Panc1 (cell line): ENCODE results near the gene PLEKHG5. TPM values are rescaled to one million over a fixed set of nuclear protein-coding genes. Genes with fewer than 3 reads are reported as not detected.

Experiments used
- ATAC-seq: fragments of 200-7000 bp; cut with Tn5 transposase; 2 replicates; pipeline ENCODE4 v1.9.1; 2020; ENCODE audit warnings: mild to moderate bottlenecking, moderate library complexity
- BruUV-seq: library from RNA; stranded (reverse); fragments of 400-500 nt; replicated peaks from 2 replicates; lab custom pipeline; 2021; lab: Mats Ljungman, UMichigan
- CTCF ChIA-PET: fragments of 300-600 bp; sonication (Branson Sonifier 250); formaldehyde crosslinking; loops from one replicate; lab custom pipeline; 2022; ENCODE audit warnings: antibody characterized with exemption; lab: Charles Lee
- POLR2A ChIA-PET: fragments of 300-600 bp; sonication (Branson Sonifier 250); formaldehyde crosslinking; loops from one replicate; lab custom pipeline; 2022; ENCODE audit warnings: antibody characterized with exemption; lab: Charles Lee
- DNase-seq: peaks from one replicate; pipeline ENCODE4 v3.0.0-alpha.2; 2010; ENCODE audit warnings: low read depth, low spot score
- H3K27ac ChIP-seq: 2 replicates; pipeline ENCODE4 v1.5.1; 2011; ENCODE audit warnings: mild to moderate bottlenecking, low read length, inconsistent platforms
- H3K27me3 ChIP-seq: fragments of 200-500 bp; sonication (Bioruptor generic); 2 replicates; pipeline ENCODE4 v1.6.0; 2014; ENCODE audit warnings: low read length, inconsistent platforms; ENCODE audit not compliant: control insufficient read depth, insufficient read depth
- H3K36me3 ChIP-seq: fragments of 200-500 bp; sonication (Bioruptor generic); 2 replicates; pipeline ENCODE4 v1.5.1; 2014; ENCODE audit warnings: inconsistent platforms, mild to moderate bottlenecking, low read length, moderate library complexity; ENCODE audit not compliant: control insufficient read depth, insufficient read depth
- H3K4me1 ChIP-seq: 2 replicates; pipeline ENCODE4 v1.5.1; 2011; ENCODE audit warnings: inconsistent platforms, mild to moderate bottlenecking, low read length, moderate library complexity; ENCODE audit not compliant: control insufficient read depth, insufficient read depth
- H3K4me3 ChIP-seq, 2 experiments: 2 replicates each; pipeline ENCODE4 v1.5.1; 2011 to 2012; ENCODE audit warnings: low read depth in 2 of 2, low read length in 2 of 2, mild to moderate bottlenecking in 2 of 2, inconsistent platforms in 1 of 2, moderate library complexity in 1 of 2
- H3K9me3 ChIP-seq: fragments of 200-500 bp; sonication (Bioruptor generic); 2 replicates; pipeline ENCODE4 v1.5.1; 2014; ENCODE audit warnings: low read depth, mild to moderate bottlenecking, inconsistent platforms, low read length, moderate library complexity; ENCODE audit not compliant: control insufficient read depth, insufficient read depth
- CTCF ChIP-seq: fragments of 450-650 bp; IDR thresholded peaks from 2 replicates; pipeline ENCODE4 v1.5.1; 2017; ENCODE audit warnings: mild to moderate bottlenecking
- POLR2AphosphoS5 ChIP-seq: IDR thresholded peaks from 2 replicates; pipeline ENCODE4 v1.6.1; 2012; ENCODE audit warnings: mild to moderate bottlenecking, low read depth, low read length, moderate library complexity
- REST ChIP-seq, 2 experiments: IDR thresholded peaks; 2 replicates each; pipeline ENCODE4 v1.6.1; 2011 to 2012; ENCODE audit warnings: low read depth in 2 of 2, control low read depth in 1 of 2, low read length in 1 of 2, mild to moderate bottlenecking in 1 of 2, moderate library complexity in 1 of 2; ENCODE audit not compliant: insufficient read depth in 1 of 2
- SIN3A ChIP-seq: IDR thresholded peaks from 2 replicates; pipeline ENCODE4 v1.6.1; 2012; ENCODE audit warnings: low read depth, mild to moderate bottlenecking, low read length, moderate library complexity, borderline replicate concordance; ENCODE audit not compliant: insufficient read depth
- TCF7L2 ChIP-seq: IDR thresholded peaks from 2 replicates; pipeline ENCODE4 v1.6.1; 2011; ENCODE audit warnings: mild to moderate bottlenecking, low read depth, low read length, inconsistent platforms
- in situ Hi-C: cut with HindIII; loops from 2 replicates; pipeline ENCODE4 v1.10.0; 2016; ENCODE audit warnings: low sequenced_read_pairs, low pct_unique_long_range_greater_than_20kb
- intact Hi-C: fragments of 100-400 bp; cut with micrococcal nuclease; formaldehyde crosslinking; loops from one replicate; pipeline ENCODE4 v1.10.0; 2022; ENCODE audit not compliant: unreplicated experiment
- total RNA-seq: library from RNA; stranded (reverse); gene quantifications from one replicate; pipeline ENCODE4 v1.2.1, GENCODE V29; 2021; ENCODE audit not compliant: unreplicated experiment

The PLEKHG5 gene
- total RNA-seq, 1 experiment from 2014 or later, result 6.8 TPM

GRCh38 chr1:6461538-6462411 lies 29.7 kb downstream of the PLEKHG5 start:
- H3K36me3 ChIP-seq, result no peaks in the 10 kb centered on the region
- ATAC-seq (no peak), DNase-seq (no peak)
- in situ Hi-C loops (no loop called here), intact Hi-C loops (no loop called here)
- TF ChIP-seq REST (IDR thresholded peaks at IDR 0.05; ENCODE audit: insufficient read depth in 1 of 2, low read depth in 2 of 2, low read length in 1 of 2) (no peak), TCF7L2 (no peak), SIN3A (no peak), POLR2AphosphoS5 (no peak), CTCF (no peak)
- no peaks in the 10 kb centered on the region for H3K9me3 ChIP-seq
- no peak overlapping the region for H3K4me3 ChIP-seq
- ChIA-PET CTCF (no interaction called here), POLR2A (no interaction called here)
- BruUV-seq, result no TSS peak
- no peaks in the 10 kb centered on the region for H3K27me3 ChIP-seq
- H3K4me1 ChIP-seq, result no peaks in the 10 kb centered on the region; the same call in 1 of the 2 replicates
- no peak overlapping the region for H3K27ac ChIP-seq

DNA sequence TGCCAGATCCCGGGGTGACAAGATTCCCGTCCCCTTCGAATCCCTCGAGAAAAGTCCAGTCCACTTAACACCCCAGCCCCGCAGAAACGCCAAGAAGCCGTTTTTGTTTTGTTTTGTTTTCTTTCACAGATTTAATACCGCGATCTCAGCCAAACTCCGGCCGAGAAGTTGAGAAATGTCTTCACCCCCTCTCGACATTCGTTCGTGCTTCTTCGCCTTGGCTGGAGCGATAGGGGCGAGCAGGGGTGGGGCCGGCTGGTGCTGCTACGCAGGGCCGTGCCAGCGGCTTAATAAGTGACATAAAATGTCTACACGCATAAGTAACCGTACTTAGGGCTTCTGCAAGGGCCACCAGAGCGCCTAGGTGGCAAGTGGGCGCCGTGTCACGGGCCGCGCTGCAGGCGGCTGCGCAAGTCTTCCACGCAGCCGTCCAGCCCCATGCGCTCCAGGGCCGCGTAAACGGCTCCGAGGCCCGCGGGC lies 30.4 kb downstream of the PLEKHG5 start:
- DNase-seq, result no peak
- TF ChIP-seq TCF7L2 (no peak), POLR2AphosphoS5 (no peak), REST (IDR thresholded peaks at IDR 0.05; ENCODE audit: insufficient read depth in 1 of 2, low read depth in 2 of 2, low read length in 1 of 2) (no peak), CTCF (no peak), SIN3A (no peak)
- H3K36me3 ChIP-seq, result no peaks in the 10 kb centered on the region
- H3K9me3 ChIP-seq, result no peaks in the 10 kb centered on the region
- no peaks in the 10 kb centered on the region for H3K27me3 ChIP-seq
- H3K4me3 ChIP-seq, result no peak overlapping the region
- in situ Hi-C loops (no loop called here), intact Hi-C loops (no loop called here)
- BruUV-seq, result no TSS peak
- ATAC-seq, result no peak
- CTCF ChIA-PET, result no interaction called here
- POLR2A ChIA-PET, result no interaction called here
- H3K27ac ChIP-seq, result no peak overlapping the region
- H3K4me1 ChIP-seq, result no peaks in the 10 kb centered on the region; the same call in 1 of the 2 replicates
